WTC11 (cell line): Measurements from ENCODE around the gene CACNA2D3. TPM values are rescaled to one million over a fixed set of nuclear protein-coding genes. Genes with fewer than 3 reads are reported as not detected.

ENCODE experiments used
- ATAC-seq: fragments of 200-7000 bp; cut with Tn5 transposase; 2 replicates; pipeline ENCODE4 v1.10.0; 2021; ENCODE audit warnings: mild to moderate bottlenecking, moderate library complexity
- CTCF ChIA-PET: fragments of 300-600 bp; sonication (Branson Sonifier 250); formaldehyde crosslinking; loops from one replicate; lab custom pipeline; 2021; ENCODE audit warnings: antibody characterized with exemption; lab: Charles Lee
- POLR2A ChIA-PET: fragments of 350-600 bp; sonication (Branson Sonifier 250); formaldehyde crosslinking; loops from one replicate; lab custom pipeline; 2021; ENCODE audit warnings: antibody characterized with exemption; lab: Charles Lee
- DNase-seq: peaks from one replicate; pipeline ENCODE4 v3.0.0; 2021; ENCODE audit warnings: low spot score
- H3K27ac Mint-ChIP-seq: 2 replicates; pipeline ENCODE4 v1.8.0; 2021; ENCODE audit warnings: mixed read lengths
- H3K27me3 Mint-ChIP-seq: 2 replicates; pipeline ENCODE4 v1.8.0; 2021; ENCODE audit warnings: low read depth, mild to moderate bottlenecking, moderate library complexity, mixed read lengths
- H3K36me3 Mint-ChIP-seq: 2 replicates; pipeline ENCODE4 v1.8.0; 2021; ENCODE audit warnings: mixed read lengths
- H3K4me1 Mint-ChIP-seq: 2 replicates; pipeline ENCODE4 v1.8.0; 2022; ENCODE audit warnings: mixed read lengths
- H3K4me3 Mint-ChIP-seq: 2 replicates; pipeline ENCODE4 v1.8.0; 2021; ENCODE audit warnings: mild to moderate bottlenecking, moderate library complexity, mixed read lengths
- H3K9me3 Mint-ChIP-seq: 2 replicates; pipeline ENCODE4 v1.8.0; 2021; ENCODE audit warnings: mixed read lengths
- ATF3 ChIP-seq: sonication (generic); formaldehyde crosslinking; conservative IDR thresholded peaks from 2 replicates; pipeline ENCODE4 v1.8.1; 2022; ENCODE audit warnings: mild to moderate bottlenecking, missing genetic modification reagents
- ATF6 ChIP-seq: sonication (generic); formaldehyde crosslinking; IDR thresholded peaks from 2 replicates; pipeline ENCODE4 v1.8.1; 2023; ENCODE audit warnings: mild to moderate bottlenecking, missing genetic modification reagents
- CTCF ChIP-seq: fragments of 200-600 bp; IDR thresholded peaks from 2 replicates; pipeline ENCODE4 v1.8.0; 2022; ENCODE audit warnings: antibody characterized with exemption
- E2F4 ChIP-seq: sonication (generic); formaldehyde crosslinking; IDR thresholded peaks from 2 replicates; pipeline ENCODE4 v1.8.1; 2022; ENCODE audit warnings: low read depth, mild to moderate bottlenecking, moderate library complexity, missing genetic modification reagents, borderline replicate concordance
- ERG ChIP-seq: fragments of 250-450 bp; sonication (Bioruptor Pico); IDR thresholded peaks from 2 replicates; pipeline ENCODE4 v1.8.0; 2021; ENCODE audit warnings: mild to moderate bottlenecking
- FOXK1 ChIP-seq: sonication (generic); formaldehyde crosslinking; IDR thresholded peaks from 2 replicates; pipeline ENCODE4 v1.8.0; 2022; ENCODE audit warnings: mild to moderate bottlenecking, moderate library complexity, missing genetic modification reagents
- FOXP1 ChIP-seq: sonication (generic); formaldehyde crosslinking; IDR thresholded peaks from 2 replicates; pipeline ENCODE4 v1.8.0; 2022; ENCODE audit warnings: missing genetic modification reagents, mild to moderate bottlenecking, moderate library complexity, borderline replicate concordance
- GTF2I ChIP-seq: fragments of 250-450 bp; sonication (Bioruptor Pico); conservative IDR thresholded peaks from 2 replicates; pipeline ENCODE4 v1.4.0; 2021; ENCODE audit warnings: mild to moderate bottlenecking
- HMGA2 ChIP-seq: fragments of 250-450 bp; sonication (Bioruptor Pico); IDR thresholded peaks from 2 replicates; pipeline ENCODE4 v1.4.0; 2021; ENCODE audit warnings: mild to moderate bottlenecking, moderate library complexity
- KAT7 ChIP-seq: sonication (generic); formaldehyde crosslinking; IDR thresholded peaks from 2 replicates; pipeline ENCODE4 v1.8.1; 2023; ENCODE audit warnings: missing genetic modification reagents, mild to moderate bottlenecking, borderline replicate concordance
- MLX ChIP-seq: sonication (generic); formaldehyde crosslinking; IDR thresholded peaks from 2 replicates; pipeline ENCODE4 v1.8.1; 2023; ENCODE audit warnings: mild to moderate bottlenecking, missing genetic modification reagents, moderate library complexity
- MXD4 ChIP-seq: fragments of 250-450 bp; sonication (Bioruptor Pico); IDR thresholded peaks from 2 replicates; pipeline ENCODE4 v1.8.0; 2021; ENCODE audit warnings: mild to moderate bottlenecking, moderate library complexity, borderline replicate concordance
- NFATC4 ChIP-seq: fragments of 250-450 bp; sonication (Bioruptor Pico); IDR thresholded peaks from 2 replicates; pipeline ENCODE4 v1.9.0; 2021; ENCODE audit warnings: mild to moderate bottlenecking
- NFE2L1 ChIP-seq: sonication (generic); formaldehyde crosslinking; IDR thresholded peaks from 2 replicates; pipeline ENCODE4 v1.8.1; 2023; ENCODE audit warnings: missing genetic modification reagents
- RELA ChIP-seq: sonication (generic); formaldehyde crosslinking; IDR thresholded peaks from 2 replicates; pipeline ENCODE4 v1.8.1; 2022; ENCODE audit warnings: missing genetic modification reagents, mild to moderate bottlenecking, borderline replicate concordance
- RORB ChIP-seq: fragments of 250-450 bp; sonication (Bioruptor Pico); IDR thresholded peaks from 2 replicates; pipeline ENCODE4 v1.9.0; 2021; ENCODE audit warnings: mild to moderate bottlenecking
- TEAD1 ChIP-seq: sonication (generic); formaldehyde crosslinking; IDR thresholded peaks from 2 replicates; pipeline ENCODE4 v1.8.0; 2022; ENCODE audit warnings: mild to moderate bottlenecking, missing genetic modification reagents
- ZNF532 ChIP-seq: fragments of 250-450 bp; sonication (Bioruptor Pico); IDR thresholded peaks from 2 replicates; pipeline ENCODE4 v1.9.0; 2021; ENCODE audit warnings: mild to moderate bottlenecking, borderline replicate concordance
- ZSCAN18 ChIP-seq: fragments of 250-450 bp; sonication (Bioruptor Pico); IDR thresholded peaks from 2 replicates; pipeline ENCODE4 v2.1.2; 2022; ENCODE audit warnings: mild to moderate bottlenecking, moderate library complexity
- total RNA-seq: library from RNA; stranded (reverse); gene quantifications from 3 replicates; pipeline ENCODE4 v1.2.3, GENCODE V29; 2021

CACNA2D3 gene
- total RNA-seq, 1 experiment from 2014 or later, result 5.0 TPM

- DNase-seq, result no peak
- H3K27ac Mint-ChIP-seq, result no peak overlapping the region
- TF ChIP-seq ERG (CRISPR knock-in tag), result no peak
- no peak for TF ChIP-seq FOXK1
- TF ChIP-seq, all 79 proteins: peak for 0
- Mint-ChIP-seq H3K4me1 (peaks cover 16% of the 10 kb centered on the region), H3K36me3 (0 out of 2 replicates have a peak, but pooled peaks cover 4% of the 10 kb centered on the region), H3K9me3 (no peaks in the 10 kb centered on the region), H3K4me3 (no peak overlapping the region), H3K27me3 (peaks cover 78% of the 10 kb centered on the region)
- ChIA-PET POLR2A (no interaction called here), CTCF (no interaction called here)
- ATAC-seq, result no peak
Measured at GRCh38 chr3:54826251-54826691, 703.9 kb downstream of the CACNA2D3 start.

- peaks cover 69% of the 10 kb centered on the region for H3K27me3 Mint-ChIP-seq
- H3K27ac Mint-ChIP-seq, result no peak overlapping the region
- no peak for ATAC-seq
- TF ChIP-seq E2F4 (CRISPR knock-in tag) (no peak), MXD4 (CRISPR knock-in tag) (no peak), HMGA2 (CRISPR knock-in tag) (no peak), GTF2I (no peak), CTCF (no peak), NFE2L1 (no peak), RELA (no peak), KAT7 (CRISPR knock-in tag) (no peak), NFATC4 (no peak), ZNF532 (CRISPR knock-in tag) (no peak), ATF3 (no peak), FOXP1 (CRISPR knock-in tag) (no peak), MLX (CRISPR knock-in tag) (no peak), ATF6 (CRISPR knock-in tag) (no peak), ZSCAN18 (CRISPR knock-in tag) (no peak), TEAD1 (CRISPR knock-in tag) (no peak), RORB (CRISPR knock-in tag) (no peak)
- no peak overlapping the region for H3K4me3 Mint-ChIP-seq
- H3K4me1 Mint-ChIP-seq, result peaks cover 9% of the 10 kb centered on the region
- DNase-seq, result no peak
- ChIA-PET CTCF (no interaction called here), POLR2A (interaction anchor here (0.5 kb wide), 1 partner anchor 178 kb away, joined by 4 read pairs; no protein-coding TSS in a partner anchor)
- H3K9me3 Mint-ChIP-seq, result no peaks in the 10 kb centered on the region
- 0 out of 2 replicates have a peak, but pooled peaks cover 4% of the 10 kb centered on the region for H3K36me3 Mint-ChIP-seq
Measured at GRCh38 chr3:54827056-54827687, 704.8 kb downstream of the CACNA2D3 start.
